ENCODE measurements around the gene CACFD1.

CACFD1 gene

DNA sequence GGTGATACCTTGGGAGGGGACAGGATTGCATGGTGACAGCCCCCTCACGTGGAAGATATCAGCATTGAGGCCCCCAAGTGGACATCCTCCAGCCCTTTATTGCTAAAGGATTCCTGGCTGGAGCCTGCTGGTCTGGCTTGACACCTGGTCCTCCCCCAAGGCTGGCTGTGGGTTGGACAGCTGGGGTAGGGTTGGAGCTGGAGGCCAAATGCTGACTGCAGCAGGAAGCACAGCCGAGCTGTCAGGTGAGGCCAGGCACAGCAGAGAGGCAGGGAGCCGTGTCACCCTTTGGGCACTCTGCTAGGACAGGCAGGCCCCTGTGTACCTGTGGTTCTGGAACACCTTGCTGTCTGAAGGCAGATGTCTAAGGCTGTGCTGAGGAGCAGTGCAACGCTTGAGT lies 2.2 kb downstream of the CACFD1 start:
- FAIRE-seq (no peak), DNase-seq (ENCODE audit: extremely low spot score, insufficient read length, low read depth) (no peak)

DNA sequence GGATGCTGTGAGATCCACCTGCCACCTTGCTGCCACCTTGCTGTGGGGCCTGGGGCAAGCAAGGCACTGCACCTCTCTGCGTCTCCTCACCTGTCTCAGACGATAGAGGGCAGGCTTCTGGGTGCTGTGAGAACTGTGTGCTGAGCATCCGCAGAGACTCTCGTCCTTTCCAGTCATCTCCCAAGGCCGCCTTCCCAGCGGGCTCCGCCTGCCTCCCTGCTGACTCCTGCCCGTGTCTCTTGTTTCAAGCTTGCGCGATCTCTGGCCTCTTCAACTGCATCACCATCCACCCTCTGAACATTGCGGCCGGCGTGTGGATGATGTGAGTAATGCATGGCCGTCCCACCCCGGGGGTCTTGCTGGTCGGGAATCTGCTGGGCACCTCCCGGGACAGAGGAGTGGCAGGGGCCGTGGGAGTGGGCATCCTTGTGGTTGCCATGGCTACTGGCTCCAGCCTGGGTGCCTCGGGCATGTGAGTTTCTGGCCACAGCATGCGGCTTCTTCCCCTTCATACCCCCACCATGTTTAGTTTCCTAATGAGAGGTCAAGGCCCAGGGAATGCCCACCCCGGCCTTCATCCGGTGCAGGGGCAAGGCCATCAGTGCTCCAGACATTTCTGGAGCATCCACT lies 3.6 kb downstream of the CACFD1 start:
- FAIRE-seq, result no peak
- DNase-seq (ENCODE audit: extremely low spot score, insufficient read length, low read depth), result no peak

DNA sequence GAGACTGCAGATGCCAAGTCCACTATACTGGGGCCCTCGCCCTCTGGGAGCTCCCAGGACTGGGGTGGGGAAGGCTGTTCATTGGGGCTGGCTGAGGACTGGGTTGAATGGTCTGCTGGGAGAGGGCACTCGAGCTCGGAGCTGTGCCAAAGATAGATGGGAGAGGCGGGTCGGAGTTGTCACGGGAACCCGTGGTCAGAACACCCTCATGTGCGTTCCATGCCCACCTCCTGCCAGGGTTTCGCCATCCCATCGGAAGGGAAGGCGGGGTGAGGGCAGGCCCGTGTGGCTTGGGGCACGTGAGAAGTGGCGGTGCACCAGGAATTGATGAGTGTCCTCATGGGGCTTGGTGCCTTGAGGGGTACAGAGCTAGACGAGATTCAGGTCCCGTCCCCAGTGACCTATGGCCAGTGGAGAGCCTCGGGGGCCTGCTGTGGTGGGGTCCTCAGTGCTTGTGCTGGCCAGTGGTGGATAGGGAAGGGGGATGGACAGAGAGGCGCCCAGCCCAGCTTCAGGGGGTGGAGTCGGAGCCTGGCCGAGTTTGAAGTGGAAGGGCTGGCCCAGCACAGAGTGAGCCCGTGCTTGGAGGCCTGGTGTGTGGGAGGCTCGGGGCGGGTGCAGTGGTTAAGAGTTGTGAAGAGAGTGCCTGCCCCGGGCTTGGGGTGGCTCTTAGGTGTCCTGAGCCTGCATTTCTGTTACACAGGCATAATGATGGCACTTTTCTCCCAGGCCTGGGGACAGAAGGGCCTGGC lies 4.3 kb downstream of the CACFD1 start:
- DNase-seq (ENCODE audit: extremely low spot score, insufficient read length, low read depth) (no peak), FAIRE-seq (no peak)

DNA sequence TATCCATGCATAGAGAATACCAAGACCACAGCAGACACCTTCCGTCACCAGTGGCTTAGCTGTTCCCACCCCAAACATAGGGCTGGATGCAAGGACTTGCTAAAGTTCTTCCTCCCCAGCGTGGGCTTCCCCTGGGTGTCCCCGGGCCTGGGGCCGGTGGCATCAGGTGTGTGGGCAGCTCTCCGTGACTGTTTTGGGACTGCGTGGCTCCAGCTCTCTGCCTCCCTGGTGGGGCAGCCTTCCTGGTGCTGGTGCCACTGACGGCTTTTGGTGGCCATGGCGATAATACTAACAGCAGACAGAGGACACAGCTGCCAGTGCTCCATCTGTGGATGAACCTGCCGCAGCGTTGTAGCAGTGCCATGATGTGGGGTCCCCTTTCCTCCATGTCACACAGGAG lies 4.9 kb downstream of the CACFD1 start:
- FAIRE-seq, result no peak
- no peak for DNase-seq (ENCODE audit: extremely low spot score, insufficient read length, low read depth)

DNA sequence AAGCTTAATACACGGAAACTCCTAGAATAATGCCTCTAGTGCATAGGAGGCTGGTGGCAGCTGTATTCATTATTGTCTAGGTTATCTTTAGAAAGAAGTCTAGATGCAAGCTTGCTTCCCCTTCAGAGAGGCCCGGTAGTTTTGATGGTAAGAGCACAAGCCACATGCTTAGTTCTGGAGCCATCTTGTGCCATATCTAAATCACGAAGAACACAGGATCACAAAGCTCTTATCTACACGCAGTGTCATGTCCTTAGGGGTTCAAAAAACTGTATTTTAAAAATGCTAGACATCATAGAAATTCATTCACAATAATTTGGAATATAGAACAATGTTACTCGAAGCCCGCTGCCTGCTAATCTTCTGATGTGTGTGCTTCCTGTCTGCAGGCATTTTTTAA lies 6.2 kb downstream of the CACFD1 start:
- DNase-seq (ENCODE audit: extremely low spot score, insufficient read length, low read depth) (no peak), FAIRE-seq (no peak)

DNA sequence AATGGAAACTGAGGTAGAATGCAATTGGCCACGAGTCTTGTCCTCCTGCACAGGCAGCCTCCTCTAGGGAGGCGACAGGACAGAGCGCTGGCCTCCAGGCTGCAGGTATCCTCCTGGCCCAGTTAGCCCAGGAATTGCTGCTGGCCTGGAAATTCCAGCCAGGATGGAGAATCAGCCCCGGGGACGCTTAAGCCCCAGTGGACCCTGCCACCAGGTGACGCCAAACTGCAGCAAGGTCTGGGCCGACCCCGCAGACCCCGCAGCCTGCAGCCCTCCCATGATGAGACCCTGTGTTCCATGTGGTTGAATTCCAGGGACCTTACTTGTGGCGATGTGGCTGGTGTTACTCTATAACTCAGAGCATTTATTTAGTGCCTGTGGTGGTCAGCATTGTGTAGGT lies 7.3 kb downstream of the CACFD1 start:
- no peak for DNase-seq (ENCODE audit: extremely low spot score, insufficient read length, low read depth)
- no peak for FAIRE-seq

DNA sequence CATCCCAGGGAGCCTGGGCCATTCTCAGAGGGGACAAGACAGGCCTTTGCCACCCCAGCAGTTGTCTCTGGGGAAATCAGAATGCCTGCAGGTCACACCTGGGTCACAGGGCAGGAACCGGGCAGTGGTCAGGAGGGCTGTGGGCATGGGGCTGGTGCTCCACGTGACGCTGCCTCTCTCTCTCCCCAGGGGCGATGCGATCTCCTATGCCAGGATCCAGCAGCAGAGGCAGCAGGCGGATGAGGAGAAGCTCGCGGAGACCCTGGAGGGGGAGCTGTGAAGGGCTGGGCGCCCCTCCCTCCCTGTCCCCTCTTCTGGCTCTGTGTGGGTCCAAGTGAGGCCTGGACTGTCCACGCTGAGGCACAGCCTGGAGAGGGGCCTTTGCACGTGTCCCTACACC lies 8.6 kb downstream of the CACFD1 start:
- no peak for DNase-seq (ENCODE audit: extremely low spot score, insufficient read length, low read depth)
- no peak for FAIRE-seq

DNA sequence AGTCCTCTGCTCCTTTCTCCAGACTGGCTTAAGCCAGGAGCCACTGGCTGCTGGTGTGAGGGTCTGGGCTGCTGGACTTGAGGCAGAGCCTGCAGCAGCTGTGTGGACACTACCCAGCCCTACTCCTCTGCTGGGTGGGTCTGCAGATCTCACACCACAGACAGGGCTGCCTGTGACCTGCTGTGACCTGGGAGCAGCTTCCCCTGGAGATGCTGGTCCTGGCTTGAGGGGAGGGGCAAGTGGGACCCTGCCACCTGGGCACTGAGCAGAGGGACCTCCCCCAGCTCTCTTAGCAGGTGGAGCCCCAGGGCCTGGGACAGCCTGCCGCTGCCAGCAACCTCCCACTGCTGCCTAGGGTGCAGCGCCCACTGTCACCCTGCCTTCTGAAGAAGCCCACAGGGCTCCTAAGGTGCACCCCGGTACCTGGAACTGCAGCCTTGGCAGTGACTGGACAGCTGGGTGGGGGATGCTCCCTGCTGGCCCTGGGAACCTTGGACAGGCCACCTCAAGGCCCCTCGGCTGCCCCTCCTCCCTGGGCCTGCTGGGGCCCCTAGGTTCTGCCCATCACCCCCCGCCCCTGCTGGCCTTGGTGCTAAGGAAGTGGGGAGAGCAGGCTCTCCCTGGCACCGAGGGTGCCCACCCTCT lies 9.1 kb downstream of the CACFD1 start:
- FAIRE-seq (no peak), DNase-seq (ENCODE audit: extremely low spot score, insufficient read length, low read depth) (no peak)

DNA sequence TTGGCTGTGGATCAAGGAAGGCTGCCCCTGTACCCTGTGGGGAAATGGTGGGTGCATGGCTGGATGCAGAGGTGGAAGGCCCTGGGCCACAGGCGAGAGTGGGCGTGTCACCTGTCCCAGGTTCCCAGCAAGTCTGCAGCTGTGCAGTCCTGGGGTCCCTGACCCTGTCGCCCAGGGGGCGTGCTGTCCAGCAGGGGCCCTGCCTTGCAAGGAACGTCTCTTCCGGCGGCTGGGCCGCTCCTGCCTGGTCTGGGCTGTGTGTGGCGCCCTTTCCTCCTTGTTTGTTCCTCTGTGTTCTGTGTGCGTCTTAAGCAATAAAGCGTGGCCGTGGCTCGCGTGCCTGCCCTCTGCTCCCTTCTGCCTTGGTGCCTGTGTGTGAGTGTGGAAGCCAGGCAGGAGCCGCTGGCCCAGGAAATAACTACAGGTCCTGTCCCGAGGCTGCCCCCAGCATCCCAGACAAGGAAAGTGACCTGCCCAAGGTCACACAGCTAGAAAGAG lies 10.7 kb downstream of the CACFD1 start:
- FAIRE-seq, result no peak

DNA sequence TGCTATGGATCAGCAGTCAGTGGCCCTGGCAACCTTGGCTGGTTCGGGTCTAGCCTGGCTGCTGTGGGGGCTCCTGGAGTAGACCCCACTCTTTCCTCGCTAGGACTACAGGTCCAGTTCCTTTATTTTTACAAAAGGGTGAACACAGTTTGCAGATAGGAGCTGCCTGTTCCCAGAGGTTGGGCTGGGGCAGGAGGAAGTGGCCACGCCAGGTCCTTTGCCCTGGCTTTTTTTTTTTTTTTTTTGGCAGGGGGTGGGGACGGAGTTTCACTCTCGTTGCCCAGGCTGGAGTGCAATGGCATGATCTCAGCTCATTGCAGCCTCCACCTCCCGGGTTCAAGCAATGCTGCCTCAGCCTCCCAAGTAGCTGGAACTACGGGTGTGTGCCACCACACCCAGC lies 11.2 kb downstream of the CACFD1 start:
- no peak for DNase-seq (ENCODE audit: extremely low spot score, insufficient read length, low read depth)
- no peak for FAIRE-seq

More for the DNA sequence above, 10.7 kb downstream of the CACFD1 start:
- no peak for DNase-seq (ENCODE audit: extremely low spot score, insufficient read length, low read depth)

DNA sequence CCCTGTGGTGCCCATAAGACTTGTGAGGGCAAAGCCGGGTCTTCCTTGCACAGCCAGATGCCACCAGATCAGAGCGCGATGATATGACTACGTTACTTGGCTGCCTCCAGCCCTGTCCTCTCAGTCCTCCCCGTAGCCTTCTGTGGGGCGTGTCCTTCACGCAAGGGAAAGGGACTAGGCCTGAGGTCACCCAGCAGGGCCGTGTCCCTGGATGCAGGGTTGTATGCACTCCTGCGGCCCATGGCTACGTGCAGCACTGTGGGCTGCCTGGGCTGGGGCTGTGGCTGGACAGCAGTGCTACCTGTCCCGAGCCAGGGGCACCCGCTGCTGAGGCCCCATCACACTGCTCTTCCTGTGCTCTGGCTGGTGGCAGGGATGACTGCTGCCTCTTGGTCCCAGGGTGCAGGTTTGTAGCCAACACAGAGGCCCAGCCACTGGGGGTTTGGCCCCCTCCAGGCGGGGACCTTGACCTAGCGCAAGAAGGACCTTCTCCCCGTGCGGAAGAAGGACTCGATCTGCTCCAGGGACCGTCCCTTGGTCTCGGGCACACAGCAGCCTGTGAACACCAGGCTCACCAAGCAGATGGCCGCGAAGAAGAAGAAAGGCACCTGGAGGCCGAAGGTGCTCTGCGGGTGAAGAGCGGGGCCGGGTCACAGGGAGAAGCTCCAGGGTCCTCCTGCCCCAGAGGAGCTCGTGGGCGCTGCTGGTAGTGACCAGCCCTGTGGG lies 11.9 kb downstream of the CACFD1 start:
- FAIRE-seq (no peak), DNase-seq (ENCODE audit: extremely low spot score, insufficient read length, low read depth) (no peak)

DNA sequence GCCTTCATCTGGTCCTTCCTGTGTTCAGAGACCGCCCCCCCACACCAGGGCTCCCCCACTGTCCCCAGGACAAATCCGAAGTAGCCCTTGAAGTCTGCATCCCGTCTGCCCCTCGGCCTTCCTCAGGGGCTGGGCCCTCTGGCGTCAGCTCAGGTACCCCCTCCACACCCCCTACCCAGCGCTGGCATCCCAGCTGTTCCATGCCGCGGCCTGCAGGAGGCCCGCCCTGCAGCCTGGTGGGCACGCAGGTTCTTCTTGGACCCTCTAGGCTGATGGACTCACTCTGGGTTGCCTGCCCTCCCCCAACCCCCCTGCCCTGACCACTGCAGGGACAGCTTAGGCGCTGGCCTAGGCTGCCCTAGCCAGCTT lies 12.5 kb downstream of the CACFD1 start:
- no peak for DNase-seq (ENCODE audit: extremely low spot score, insufficient read length, low read depth)
- FAIRE-seq, result no peak

DNA sequence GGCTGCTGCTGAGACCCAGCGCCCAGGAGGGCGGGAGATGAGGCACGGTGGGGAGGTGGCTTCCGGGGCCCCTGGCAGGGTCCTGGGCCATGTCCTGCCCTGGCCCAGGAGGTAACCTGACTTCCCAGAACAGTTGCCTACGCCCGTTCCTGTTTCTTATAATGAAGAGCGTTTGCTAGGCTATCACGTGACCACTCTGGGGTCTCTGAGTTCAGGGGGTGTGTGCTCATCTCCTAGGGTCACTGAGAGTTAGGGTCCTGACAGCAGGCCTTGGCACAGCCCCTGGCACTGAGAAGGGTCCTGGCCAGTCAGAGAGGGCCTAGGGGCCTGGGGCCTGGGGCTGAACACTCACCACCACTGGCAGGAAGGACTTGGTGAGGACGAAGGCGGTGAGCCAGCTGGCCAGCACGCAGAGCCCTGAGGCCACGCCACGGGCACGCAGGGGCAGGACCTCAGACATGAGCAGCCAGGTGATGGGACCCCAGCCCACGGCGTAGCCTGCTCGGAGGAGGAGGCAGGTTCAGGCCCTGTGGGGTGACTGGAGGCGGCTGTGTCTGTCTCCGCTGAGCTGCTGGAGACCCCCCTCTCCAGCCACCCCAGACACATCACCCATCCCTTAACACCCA lies 13.1 kb downstream of the CACFD1 start:
- DNase-seq (ENCODE audit: extremely low spot score, insufficient read length, low read depth) (no peak), FAIRE-seq (no peak)

DNA sequence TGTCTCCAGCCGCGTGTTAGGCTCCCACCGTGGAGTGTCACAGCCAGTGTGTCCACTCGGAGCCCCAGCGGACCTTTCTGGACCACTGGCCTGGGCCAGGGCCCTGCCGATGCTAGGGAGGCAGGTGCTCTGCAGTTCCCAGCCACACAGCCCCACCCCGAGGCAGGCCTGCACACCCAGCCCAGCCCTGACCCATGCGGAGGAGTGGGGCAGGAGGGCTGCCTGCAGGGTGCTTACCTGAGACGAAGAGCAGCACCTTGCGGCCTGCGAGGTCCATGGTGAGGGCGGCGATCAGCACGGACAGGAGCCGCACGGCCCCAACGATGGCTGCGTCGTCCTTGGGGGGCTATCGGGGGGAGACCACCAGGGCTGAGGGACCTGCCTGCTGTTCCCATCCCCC lies 14.0 kb downstream of the CACFD1 start:
- no peak for DNase-seq (ENCODE audit: extremely low spot score, insufficient read length, low read depth)
- FAIRE-seq, result no peak

DNA sequence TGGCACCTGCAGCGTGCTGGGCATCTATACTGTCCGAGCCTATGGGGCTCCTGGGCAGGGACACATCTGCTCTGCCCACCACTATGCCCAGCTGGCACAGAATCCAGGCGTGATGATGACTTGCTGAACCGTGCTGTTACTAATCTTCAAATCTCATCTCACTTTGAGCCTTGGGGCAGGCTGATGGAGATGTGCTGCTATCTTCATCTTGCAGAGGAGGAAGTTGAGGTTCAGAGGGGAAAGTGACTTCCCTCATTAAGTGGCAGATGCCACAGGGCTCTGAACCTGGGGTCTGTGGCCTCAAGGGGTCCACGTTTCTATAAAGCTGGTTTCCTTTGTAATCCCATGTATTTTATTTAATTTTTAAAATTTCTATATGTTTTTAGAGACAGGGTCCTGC lies 14.4 kb downstream of the CACFD1 start:
- no peak for FAIRE-seq
- DNase-seq (ENCODE audit: extremely low spot score, insufficient read length, low read depth), result no peak

DNA sequence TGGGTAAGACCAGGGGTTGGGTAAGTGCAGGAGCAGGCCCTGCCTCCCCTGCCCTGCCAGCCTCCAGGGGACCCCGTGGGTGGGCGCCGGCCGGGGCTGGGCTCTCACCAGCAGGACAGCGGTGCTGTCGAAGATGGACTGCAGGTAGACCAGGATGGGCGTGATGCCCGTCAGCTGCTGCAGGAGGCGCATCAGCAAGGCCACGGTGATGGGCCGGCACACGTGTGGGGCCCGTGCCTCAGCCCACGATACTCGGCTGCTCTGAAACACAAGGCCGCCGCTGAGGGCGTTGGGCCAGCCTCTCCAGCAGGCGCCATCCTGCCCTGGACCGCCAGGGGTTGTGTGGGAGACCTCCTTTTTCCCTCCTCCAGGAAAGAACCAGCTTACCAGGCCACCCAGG lies 15.1 kb downstream of the CACFD1 start:
- DNase-seq (ENCODE audit: extremely low spot score, insufficient read length, low read depth), result no peak
- FAIRE-seq, result no peak

DNA sequence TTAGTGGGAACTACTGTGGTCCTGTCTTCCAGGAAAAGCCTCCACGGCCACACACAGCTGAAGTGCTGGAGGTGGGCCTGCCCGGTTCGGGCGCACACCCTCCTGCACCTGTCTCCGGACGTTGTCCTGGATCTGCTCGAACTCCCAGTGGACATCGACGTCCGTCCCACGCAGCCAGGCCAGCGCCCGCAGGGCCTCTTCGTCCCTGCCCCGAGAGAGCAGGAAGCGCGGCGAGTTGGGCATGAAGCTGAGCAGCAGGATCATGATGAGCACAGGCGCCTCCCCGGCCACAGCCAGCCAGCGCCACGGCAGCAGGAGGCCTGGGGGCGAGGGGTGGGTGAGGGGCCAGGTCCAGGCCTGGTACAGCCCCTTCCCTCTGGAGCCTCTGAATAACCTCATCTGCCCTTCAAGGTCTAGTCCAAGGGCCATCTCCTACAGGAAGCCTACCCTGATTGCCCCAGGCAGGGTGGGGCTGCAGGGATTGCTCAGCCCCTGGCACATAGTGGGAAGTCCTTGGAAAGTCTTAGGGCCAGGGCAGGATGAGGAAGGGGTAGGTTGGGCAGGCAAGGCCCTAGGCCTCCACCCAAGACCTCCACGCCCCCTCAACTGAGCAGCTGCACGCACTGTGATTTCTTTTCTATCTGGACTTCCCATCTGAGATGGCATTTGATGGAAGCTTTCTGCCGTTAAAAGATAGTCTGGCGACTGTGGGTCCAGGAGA lies 15.7 kb downstream of the CACFD1 start:
- DNase-seq (ENCODE audit: extremely low spot score, insufficient read length, low read depth) (no peak), FAIRE-seq (no peak)

DNA sequence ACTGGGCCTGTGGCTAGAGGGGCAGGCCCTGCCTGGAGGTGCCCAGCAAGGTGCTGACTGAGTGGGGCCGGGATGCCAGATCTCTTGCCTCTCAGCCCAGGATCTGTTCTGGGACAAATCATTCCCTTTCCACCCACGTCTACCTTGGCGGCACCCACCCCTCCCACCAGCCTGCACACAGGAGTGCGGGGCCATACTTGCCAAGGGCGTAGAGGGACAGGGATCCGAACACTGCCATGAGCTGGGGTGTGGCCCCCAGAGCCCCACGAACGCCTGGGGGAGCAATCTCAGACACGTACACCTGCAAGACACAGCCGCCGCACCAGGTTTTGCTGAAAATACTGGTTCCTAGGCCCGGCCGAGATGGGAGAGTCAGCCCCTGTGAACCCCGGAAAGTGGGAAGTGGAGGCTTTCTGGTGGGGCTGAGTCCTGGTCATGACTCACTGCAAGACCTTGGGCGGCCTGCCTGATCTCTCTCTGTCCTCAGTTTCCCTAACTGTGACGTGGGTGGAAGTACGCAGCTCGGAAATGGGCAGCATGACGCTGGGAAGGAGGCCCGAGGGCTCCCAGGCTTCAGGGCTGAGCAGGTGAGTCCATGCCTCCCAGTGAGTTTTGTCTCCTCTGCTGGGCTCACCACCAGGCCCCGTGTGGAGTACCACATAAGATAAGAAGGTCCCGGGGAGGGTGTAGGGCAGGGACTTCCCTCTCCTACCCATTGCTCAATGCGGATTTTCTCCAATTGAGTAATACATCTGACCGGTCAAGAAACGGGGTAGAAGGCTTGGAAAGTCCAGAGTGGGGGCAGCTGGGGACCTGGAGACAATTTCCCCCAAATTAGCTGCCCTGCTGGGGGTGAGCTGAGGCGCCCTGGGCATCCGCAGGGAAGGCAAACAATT lies 16.5 kb downstream of the CACFD1 start:
- no peak for FAIRE-seq
- DNase-seq (ENCODE audit: extremely low spot score, insufficient read length, low read depth), result no peak

DNA sequence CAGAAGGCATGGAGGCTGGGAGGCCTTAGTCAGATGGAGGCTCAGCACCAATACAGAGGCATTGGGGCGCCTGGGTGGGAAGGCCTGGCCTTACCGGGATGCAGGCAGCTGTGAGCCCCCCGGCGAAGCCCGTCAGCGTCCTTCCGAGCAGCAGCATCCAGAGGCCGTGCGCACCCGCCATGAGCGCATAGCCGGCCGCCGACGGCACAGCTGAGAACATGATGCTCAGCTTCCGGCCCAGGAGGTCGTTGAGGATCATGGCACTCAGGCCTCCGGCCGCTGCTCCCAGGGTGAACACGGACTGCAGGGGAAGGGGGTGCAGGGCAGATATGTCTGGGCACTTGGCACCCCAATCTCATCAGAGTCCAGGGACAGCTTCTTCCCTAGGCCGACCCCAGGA lies 17.2 kb downstream of the CACFD1 start:
- DNase-seq (ENCODE audit: extremely low spot score, insufficient read length, low read depth), result no peak
- no peak for FAIRE-seq

Measured in GM18507 (cell line).